Psoas muscle (tissue), 8 donors: ENCODE measurements around the gene SERPINB6. TPM values are rescaled to one million over a fixed set of nuclear protein-coding genes. Genes with fewer than 3 reads are reported as not detected.

ENCODE experiments used
- ATAC-seq, 4 donors: fragments of 200-7000 bp; cut with Tn5 transposase; one replicate each; pipeline ENCODE4 v1.9.1; 2020; ENCODE audit warnings: moderate library complexity in 3 of 4, mild to moderate bottlenecking in 2 of 4
- DNase-seq, 2 donors: peaks; one replicate each; pipeline ENCODE4 v3.0.0-alpha.2; 2020
- H3K27ac ChIP-seq: fragments of 200-600 bp; one replicate; pipeline ENCODE4 v1.8.0; 2022
- H3K27me3 ChIP-seq, 3 donors: fragments of 200-600 bp in 1 of 3; one replicate each; pipeline versions ENCODE4 v1.6.1 to v1.8.0; 2013 to 2022; ENCODE audit warnings: low read length in 2 of 3, mild to moderate bottlenecking in 2 of 3, moderate library complexity in 1 of 3; ENCODE audit not compliant: insufficient read depth in 3 of 3
- H3K36me3 ChIP-seq, 2 donors: fragments of 200-600 bp in 1 of 2; one replicate each; pipeline versions ENCODE4 v1.6.1 to v1.8.0; 2013 to 2022; ENCODE audit warnings: low read depth in 1 of 2, mild to moderate bottlenecking in 1 of 2, moderate library complexity in 1 of 2; ENCODE audit not compliant: insufficient read depth in 1 of 2
- H3K4me1 ChIP-seq: fragments of 200-600 bp; one replicate; pipeline ENCODE4 v1.8.0; 2022
- H3K4me3 ChIP-seq: fragments of 200-600 bp; one replicate; pipeline ENCODE4 v1.8.0; 2022; ENCODE audit warnings: mild to moderate bottlenecking
- H3K9me3 ChIP-seq: fragments of 200-600 bp; one replicate; pipeline ENCODE4 v1.8.0; 2022
- WGBS, 3 donors: extraction: QIAGEN DNeasy Blood & Tissue Kit; methylation state at CpG; one replicate each; pipeline versions ENCODE4 v1.1.6 to v1.1.7; 2013; 5-methylcytosine and 5-hydroxymethylcytosine counted together
- intact Hi-C, 2 donors: fragments of 100-400 bp; cut with DNase I; formaldehyde crosslinking; loops; one replicate each; pipeline versions ENCODE4 v1.11.0 to v1.14.2; 2022
- long read RNA-seq, 2 donors: library from polyadenylated mRNA; unstranded; transcript quantifications; one replicate each; pipeline ENCODE4 v2.0.0, GENCODE V29; 2021
- polyA plus RNA-seq, 3 donors: library from polyadenylated mRNA; stranded (reverse); fragments of 200-250 nt; gene quantifications; one replicate each; pipeline ENCODE4 v1.2.3, GENCODE V29; 2013
- total RNA-seq, 4 donors: library from RNA; stranded (reverse); fragmentation: NEBNext Ultra II Directional in 2 of 4; extraction: Animal tissue kit (Norgen Biotek cat#: 25700) in 2 of 4; gene quantifications; one replicate each; pipeline versions ENCODE4 v1.2.1 to v1.2.4, GENCODE V29; 2021 to 2023
- TF ChIP-seq, protein P1 (sequence below): fragments of 200-600 bp; IDR thresholded peaks from one replicate; pipeline ENCODE4 v1.8.0; 2022; ENCODE audit warnings: antibody characterized with exemption
- donor health status: healthy with polysubstance abuse.
- donor health status: DM: no; HTN: no; CAD: no; lungs with moderate emphysema.
- donor health status: Bipolar disorder and iron deficiency.
- donor health status: healthy.
- donor health status: DM: yes; HTN: yes; CAD: no.
- donor health status: DM: no; HTN: no; CAD: no.
- donor health status: DM: no; HTN: no; CAD: no.
- donor health status: DM: yes; HTN: yes; CAD: no.

SERPINB6 gene
- total RNA-seq (100 to 1,000 TPM in 3 of 4 donors, 10 to 100 TPM in 1; 92.3 to 205 (median 141) TPM), polyA plus RNA-seq (100 to 1,000 TPM; 161 to 239 (median 174) TPM)
- long read RNA-seq, donor 1, transcript SERPINB6-210 (7 exons, 1,638 nt), result minor isoform, 6 of 112 reads
- long read RNA-seq, donor 1, transcript SERPINB6-204 (7 exons, 1,370 nt), result major isoform, 53 of 112 reads
- long read RNA-seq, donor 1, transcript SERPINB6-205 (7 exons, 1,315 nt), result minor isoform, 26 of 112 reads
- long read RNA-seq, donor 1, partial matches to known transcripts, result 1 of 112 reads
- long read RNA-seq, donor 1, other reads (novel, unspliced or antisense), result 18 of 112 reads
- long read RNA-seq, donor 2, transcript SERPINB6-205 (7 exons, 1,315 nt), result major isoform, 129 of 313 reads
- long read RNA-seq, donor 2, transcript SERPINB6-206 (7 exons, 1,375 nt), result minor isoform, 8 of 313 reads
- long read RNA-seq, donor 2, transcript SERPINB6-210 (7 exons, 1,638 nt), result minor isoform, 8 of 313 reads
- long read RNA-seq, donor 2, transcript SERPINB6-204 (7 exons, 1,370 nt), result minor isoform, 101 of 313 reads
- long read RNA-seq, donor 2, partial matches to known transcripts, result 6 of 313 reads
- long read RNA-seq, donor 2, other reads (novel, unspliced or antisense), result 48 of 313 reads

DNA sequence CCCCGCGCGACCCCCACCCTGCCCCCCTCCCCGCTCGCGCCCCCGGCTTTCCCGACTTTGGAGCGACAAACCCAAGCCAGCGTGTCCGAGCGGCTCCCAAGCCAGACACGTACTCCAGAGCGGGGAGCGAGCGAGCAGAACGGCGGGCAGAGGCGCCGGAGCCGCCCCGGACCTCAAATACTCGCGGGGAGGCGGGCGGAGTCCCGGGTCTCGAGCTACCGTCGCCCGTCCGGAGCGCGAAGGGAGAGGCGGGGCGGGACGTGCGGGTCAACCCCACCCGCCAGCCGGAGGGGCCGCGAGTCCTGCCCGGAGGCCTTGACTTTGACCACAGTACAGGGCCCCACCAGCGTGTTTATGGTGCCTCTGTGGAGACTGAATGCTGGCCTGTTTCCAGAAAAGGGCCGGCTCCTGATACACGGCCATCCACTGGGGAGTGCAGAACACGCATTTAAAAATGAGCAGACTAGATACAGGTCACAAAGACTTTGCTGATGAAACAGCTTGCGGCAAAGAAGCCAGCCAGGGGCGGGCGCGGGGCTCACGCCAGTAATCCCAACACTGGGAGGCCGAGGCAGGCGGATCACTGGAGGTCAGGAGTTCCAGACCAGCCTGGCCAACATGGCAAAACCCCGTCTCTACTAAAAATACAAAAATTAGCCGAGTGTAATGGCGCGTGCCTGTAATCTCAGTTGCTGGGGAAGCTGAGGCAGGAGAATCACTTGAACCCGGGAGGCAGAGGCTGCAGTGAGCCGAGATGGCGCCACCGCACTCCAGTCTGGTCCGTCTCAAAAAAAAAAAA is at the start of gene SERPINB6:
Gene SERPINB6 (minus strand): TSS at position 148 of the 799 bp plus-strand sequence. CDS start 12,235 bp downstream, outside the sequence.
- peaks cover 6% of the 10 kb centered on the region for H3K4me1 ChIP-seq
- TF ChIP-seq, protein P1, sequence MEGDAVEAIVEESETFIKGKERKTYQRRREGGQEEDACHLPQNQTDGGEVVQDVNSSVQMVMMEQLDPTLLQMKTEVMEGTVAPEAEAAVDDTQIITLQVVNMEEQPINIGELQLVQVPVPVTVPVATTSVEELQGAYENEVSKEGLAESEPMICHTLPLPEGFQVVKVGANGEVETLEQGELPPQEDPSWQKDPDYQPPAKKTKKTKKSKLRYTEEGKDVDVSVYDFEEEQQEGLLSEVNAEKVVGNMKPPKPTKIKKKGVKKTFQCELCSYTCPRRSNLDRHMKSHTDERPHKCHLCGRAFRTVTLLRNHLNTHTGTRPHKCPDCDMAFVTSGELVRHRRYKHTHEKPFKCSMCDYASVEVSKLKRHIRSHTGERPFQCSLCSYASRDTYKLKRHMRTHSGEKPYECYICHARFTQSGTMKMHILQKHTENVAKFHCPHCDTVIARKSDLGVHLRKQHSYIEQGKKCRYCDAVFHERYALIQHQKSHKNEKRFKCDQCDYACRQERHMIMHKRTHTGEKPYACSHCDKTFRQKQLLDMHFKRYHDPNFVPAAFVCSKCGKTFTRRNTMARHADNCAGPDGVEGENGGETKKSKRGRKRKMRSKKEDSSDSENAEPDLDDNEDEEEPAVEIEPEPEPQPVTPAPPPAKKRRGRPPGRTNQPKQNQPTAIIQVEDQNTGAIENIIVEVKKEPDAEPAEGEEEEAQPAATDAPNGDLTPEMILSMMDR, result no peak
- peak; percentile 81 to 88 for DNase-seq
- no peaks in the 10 kb centered on the region for H3K27me3 ChIP-seq
- intact Hi-C loops, result loop anchor here in 1 of 2 donors (2.0 kb wide), 1 partner anchor 17 kb away; no protein-coding TSS in a partner anchor
- H3K9me3 ChIP-seq, result no peaks in the 10 kb centered on the region
- peak; percentile 76 to 82 (median 79) for ATAC-seq
- 1 to 3% (median 2%) methylated on average over 57 to 63 of the region's 63 CpGs for WGBS, 3 donors
- H3K4me3 ChIP-seq, result peak within 1 kb of the TSS; percentile 88
- H3K27ac ChIP-seq, result peak within 1 kb of the TSS; percentile 98
- H3K36me3 ChIP-seq, result no peaks in the 10 kb centered on the region

DNA sequence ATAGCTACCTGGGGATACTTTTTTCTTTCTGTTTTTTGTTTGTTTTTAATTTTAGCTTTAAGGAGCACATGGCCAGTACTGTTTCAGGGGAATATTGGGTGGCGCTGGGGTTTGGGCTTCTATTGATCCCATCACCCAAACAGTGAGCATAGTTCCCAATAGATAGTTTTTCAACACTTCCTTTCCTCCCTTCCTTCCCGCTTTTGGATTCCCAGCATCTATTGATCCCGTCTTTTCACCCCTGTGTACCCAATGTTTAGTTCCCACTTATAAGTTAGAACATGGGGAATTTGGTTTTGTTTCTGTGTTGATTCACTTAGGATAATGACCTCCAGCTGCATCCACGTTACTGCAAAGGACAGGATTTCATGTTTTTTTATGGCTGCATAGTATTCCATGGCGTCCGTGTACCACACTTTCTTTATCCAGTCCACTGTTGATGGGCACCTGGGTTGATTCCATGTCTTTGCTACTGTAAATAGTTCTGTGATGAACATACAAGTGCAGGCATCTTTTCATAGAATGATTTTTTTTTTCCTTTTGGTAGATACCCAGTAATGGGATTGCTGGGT is 48.5 kb upstream of the SERPINB6 start:
- ATAC-seq, result no peak
- no peak overlapping the region for H3K4me3 ChIP-seq
- 89 to 93% (median 91%) methylated on average over 6 of the region's 6 CpGs for WGBS, 3 donors
- no peaks in the 10 kb centered on the region for H3K27me3 ChIP-seq
- H3K9me3 ChIP-seq, result no peaks in the 10 kb centered on the region
- H3K4me1 ChIP-seq, result peaks cover 35% of the 10 kb centered on the region
- intact Hi-C loops, result loop anchor here in 1 of 2 donors (2.0 kb wide), 1 partner anchor 15 kb away; no protein-coding TSS in a partner anchor
- DNase-seq, result no peak
- peak overlapping the region; percentile 49 for H3K27ac ChIP-seq
- TF ChIP-seq, protein P1, result no peak
- peaks cover 2 to 65% of the 10 kb centered on the region in 2 donors for H3K36me3 ChIP-seq

DNA sequence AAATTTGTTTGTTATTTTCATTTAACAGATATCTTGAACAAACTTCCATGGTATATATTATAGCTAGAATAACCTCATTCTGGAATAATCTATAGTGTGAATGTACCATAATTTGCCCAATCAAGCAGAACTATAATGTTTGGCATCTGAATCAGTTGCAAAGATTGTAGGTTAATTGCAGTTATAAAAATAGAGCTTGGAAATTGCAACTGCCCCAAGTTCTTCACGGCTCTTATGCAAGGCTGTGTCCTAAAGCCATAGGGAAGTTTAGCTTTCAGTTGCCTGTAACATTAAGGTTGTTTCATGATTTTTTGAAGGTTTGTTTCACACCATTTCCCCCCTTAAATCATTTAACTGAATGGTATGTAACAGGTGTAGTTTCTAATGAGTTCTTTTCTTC is 47.7 kb upstream of the SERPINB6 start:
- H3K27ac ChIP-seq, result peak overlapping the region; percentile 49
- no peak overlapping the region for H3K4me3 ChIP-seq
- peaks cover 4 to 73% of the 10 kb centered on the region in 2 donors for H3K36me3 ChIP-seq
- no peaks in the 10 kb centered on the region for H3K9me3 ChIP-seq
- H3K4me1 ChIP-seq, result peaks cover 28% of the 10 kb centered on the region
- intact Hi-C loops, result loop anchor here in 1 of 2 donors (2.0 kb wide), 1 partner anchor 14 kb away; no protein-coding TSS in a partner anchor
- H3K27me3 ChIP-seq, result no peaks in the 10 kb centered on the region
- DNase-seq, result no peak
- TF ChIP-seq, protein P1, result no peak
- 26 to 32% (median 29%) methylated on average over 1 of the region's 1 CpG for WGBS, 3 donors
- ATAC-seq, result no peak

DNA sequence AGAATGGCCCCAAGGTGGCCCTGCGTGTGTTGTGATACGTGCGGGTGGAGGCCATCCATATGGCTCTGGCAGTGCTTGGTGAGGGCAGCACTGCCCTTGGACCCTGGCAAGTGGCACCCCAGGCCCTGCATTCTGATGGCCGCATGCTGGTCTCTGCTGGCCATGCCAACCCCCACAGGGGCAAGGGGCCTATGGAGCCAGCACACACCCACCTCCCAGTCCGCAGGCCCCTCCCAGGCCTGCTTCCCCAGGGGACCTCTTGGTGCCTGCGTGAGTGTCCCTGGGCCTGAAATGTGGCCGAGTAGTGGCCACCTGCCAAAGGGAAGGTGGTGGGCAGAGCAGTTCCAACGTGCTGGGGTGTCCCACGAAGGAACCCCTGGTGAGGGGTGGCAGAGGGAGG is 45.9 kb upstream of the SERPINB6 start:
- intact Hi-C loops, result no loop called here
- Histone ChIP-seq H3K27ac (peak overlapping the region; percentile 41), H3K4me3 (no peak overlapping the region), H3K9me3 (no peaks in the 10 kb centered on the region), H3K27me3 (no peaks in the 10 kb centered on the region), H3K36me3 (peaks cover 11 to 90% of the 10 kb centered on the region in 2 donors), H3K4me1 (peaks cover 24% of the 10 kb centered on the region)
- 75 to 97% (median 84%) methylated on average over 9 of the region's 9 CpGs for WGBS, 3 donors
- DNase-seq (peak in 1 of 2 donors; percentile 51), ATAC-seq (peak in 1 of 4 donors; percentile 11)
- TF ChIP-seq, protein P1, result no peak
